Fibroblast of lung (primary cell): ENCODE measurements around the gene YTHDC2. TPM values are rescaled to one million over a fixed set of nuclear protein-coding genes. Genes with fewer than 3 reads are reported as not detected.

Experiments
- DNase-seq, 2 donors: peaks; one replicate each; pipeline versions ENCODE4 v3.0.0 to v3.0.0-alpha.2; 2010; ENCODE audit warnings: low read depth in 2 of 2
- H2AFZ ChIP-seq: 2 replicates; pipeline ENCODE4 v1.5.1; 2012; ENCODE audit warnings: low read length, control low read depth, inconsistent platforms
- H3K27ac ChIP-seq: 2 replicates; pipeline ENCODE4 v1.5.1; 2011; ENCODE audit warnings: low read length, control low read depth; ENCODE audit not compliant: insufficient read depth
- H3K27me3 ChIP-seq: 2 replicates; pipeline ENCODE4 v1.5.1; 2011; ENCODE audit warnings: mild to moderate bottlenecking, low read length; ENCODE audit not compliant: control insufficient read depth, insufficient read depth
- H3K36me3 ChIP-seq: 2 replicates; pipeline ENCODE4 v1.5.1; 2011; ENCODE audit warnings: low read length; ENCODE audit not compliant: control insufficient read depth, insufficient read depth
- H3K4me1 ChIP-seq: 2 replicates; pipeline ENCODE4 v1.5.1; 2011; ENCODE audit warnings: low read length; ENCODE audit not compliant: control insufficient read depth, insufficient read depth; ENCODE audit errors: extremely low read depth
- H3K4me2 ChIP-seq: 2 replicates; pipeline ENCODE4 v1.5.1; 2011; ENCODE audit warnings: low read length, control low read depth; ENCODE audit not compliant: insufficient read depth; ENCODE audit errors: extremely low read depth
- H3K4me3 ChIP-seq, 4 experiments: fragments of 200-600 bp in 1 of 4; sonication (generic) in 1 of 4; replicated peaks in 1 of 4; 2 replicates each; pipeline ENCODE4 v1.5.1; 2011 to 2016; ENCODE audit warnings: low read length in 4 of 4, low read depth in 3 of 4, mild to moderate bottlenecking in 3 of 4, control low read depth in 2 of 4, inconsistent platforms in 1 of 4, mixed read lengths in 1 of 4; ENCODE audit not compliant: insufficient read depth in 1 of 4; ENCODE audit errors: control extremely low read depth in 1 of 4
- H3K79me2 ChIP-seq: 2 replicates; pipeline ENCODE4 v1.5.1; 2012; ENCODE audit warnings: mild to moderate bottlenecking, low read length, inconsistent platforms; ENCODE audit not compliant: control insufficient read depth, insufficient read depth
- H3K9ac ChIP-seq: 2 replicates; pipeline ENCODE4 v1.5.1; 2011; ENCODE audit warnings: mild to moderate bottlenecking, low read length, control low read depth; ENCODE audit not compliant: insufficient read depth
- H3K9me3 ChIP-seq: 2 replicates; pipeline ENCODE4 v1.5.1; 2012; ENCODE audit warnings: low read depth, low read length; ENCODE audit not compliant: control insufficient read depth, insufficient read depth
- H4K20me1 ChIP-seq: 2 replicates; pipeline ENCODE4 v1.5.1; 2011; ENCODE audit warnings: low read length; ENCODE audit not compliant: control insufficient read depth, insufficient read depth; ENCODE audit errors: extremely low read depth
- EZH2 ChIP-seq: IDR thresholded peaks from 2 replicates; pipeline ENCODE4 v1.5.1; 2012; ENCODE audit warnings: low read length, control low read depth, mild to moderate bottlenecking; ENCODE audit errors: missing control alignments
- polyA plus RNA-seq, 2 donors: library from polyadenylated mRNA; depleted of rRNA in 1 of 2; stranded (reverse) in 1 of 2; unstranded in 1 of 2; fragments of >200 nt; gene quantifications; 2 replicates each; pipeline ENCODE4 v1.2.1, GENCODE V29; 2011 to 2012; ENCODE audit warnings: missing spikeins in 1 of 2
- total RNA-seq: library from RNA; depleted of rRNA; stranded (reverse); fragments of >200 nt; gene quantifications from 2 replicates; pipeline ENCODE4 v1.2.1, GENCODE V29; 2014
- TF ChIP-seq, protein P1 (sequence below), 2 donors: IDR thresholded peaks in 1 of 2; conservative IDR thresholded peaks in 1 of 2; 1 replicate in 1 of 2; 2 replicates in 1 of 2; pipeline ENCODE4 v1.5.1; 2011 to 2012; ENCODE audit warnings: low read length in 2 of 2, control low read depth in 1 of 2, inconsistent platforms in 1 of 2, low read depth in 1 of 2, mild to moderate bottlenecking in 1 of 2

YTHDC2 gene
- total and polyA plus RNA-seq, 2 donors (not counting 1 experiment from before 2014, with no cell fraction given): 8.3 to 32.7 TPM

DNA sequence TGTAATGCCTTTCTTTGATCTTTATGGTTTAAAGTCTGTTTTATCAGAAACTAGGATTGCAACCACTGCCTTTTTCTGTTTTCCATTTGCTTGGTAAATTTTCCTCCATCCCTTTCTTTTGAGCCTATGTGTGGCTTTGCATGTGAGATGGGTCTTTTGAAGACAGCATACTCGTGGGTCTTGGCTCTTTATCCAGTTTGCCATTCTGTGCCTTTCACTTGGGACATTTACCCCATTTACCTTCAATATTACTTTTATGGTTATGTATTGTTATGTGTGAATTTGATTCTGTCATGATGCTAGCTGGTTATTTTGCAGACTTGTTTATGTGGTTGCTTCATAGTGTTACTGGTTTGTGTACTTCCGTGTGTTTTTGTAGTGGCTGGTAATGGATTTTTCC lies 59.2 kb downstream of the YTHDC2 start:
- H2AFZ ChIP-seq: no peak overlapping the region
- no peaks in the 10 kb centered on the region for H3K9me3 ChIP-seq
- DNase-seq: peak in 1 of 2 donors; percentile 5
- H3K27me3 ChIP-seq: no peaks in the 10 kb centered on the region
- no peak overlapping the region for H3K27ac ChIP-seq
- no peaks in the 10 kb centered on the region for H3K79me2 ChIP-seq
- H4K20me1 ChIP-seq: no peaks in the 10 kb centered on the region
- H3K36me3 ChIP-seq: no peaks in the 10 kb centered on the region
- no peak overlapping the region for H3K4me3 ChIP-seq
- H3K9ac ChIP-seq: no peak overlapping the region
- no peak overlapping the region for H3K4me2 ChIP-seq
- H3K4me1 ChIP-seq: peaks cover 3% of the 10 kb centered on the region
- TF ChIP-seq EZH2: no peak
- TF ChIP-seq, protein P1, sequence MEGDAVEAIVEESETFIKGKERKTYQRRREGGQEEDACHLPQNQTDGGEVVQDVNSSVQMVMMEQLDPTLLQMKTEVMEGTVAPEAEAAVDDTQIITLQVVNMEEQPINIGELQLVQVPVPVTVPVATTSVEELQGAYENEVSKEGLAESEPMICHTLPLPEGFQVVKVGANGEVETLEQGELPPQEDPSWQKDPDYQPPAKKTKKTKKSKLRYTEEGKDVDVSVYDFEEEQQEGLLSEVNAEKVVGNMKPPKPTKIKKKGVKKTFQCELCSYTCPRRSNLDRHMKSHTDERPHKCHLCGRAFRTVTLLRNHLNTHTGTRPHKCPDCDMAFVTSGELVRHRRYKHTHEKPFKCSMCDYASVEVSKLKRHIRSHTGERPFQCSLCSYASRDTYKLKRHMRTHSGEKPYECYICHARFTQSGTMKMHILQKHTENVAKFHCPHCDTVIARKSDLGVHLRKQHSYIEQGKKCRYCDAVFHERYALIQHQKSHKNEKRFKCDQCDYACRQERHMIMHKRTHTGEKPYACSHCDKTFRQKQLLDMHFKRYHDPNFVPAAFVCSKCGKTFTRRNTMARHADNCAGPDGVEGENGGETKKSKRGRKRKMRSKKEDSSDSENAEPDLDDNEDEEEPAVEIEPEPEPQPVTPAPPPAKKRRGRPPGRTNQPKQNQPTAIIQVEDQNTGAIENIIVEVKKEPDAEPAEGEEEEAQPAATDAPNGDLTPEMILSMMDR (conservative IDR thresholded peaks at IDR 0.05 in 1 of 2, IDR thresholded peaks at IDR 0.05 in 1 of 2; ENCODE audit: low read depth in 1 of 2, low read length in 2 of 2): no peak

DNA sequence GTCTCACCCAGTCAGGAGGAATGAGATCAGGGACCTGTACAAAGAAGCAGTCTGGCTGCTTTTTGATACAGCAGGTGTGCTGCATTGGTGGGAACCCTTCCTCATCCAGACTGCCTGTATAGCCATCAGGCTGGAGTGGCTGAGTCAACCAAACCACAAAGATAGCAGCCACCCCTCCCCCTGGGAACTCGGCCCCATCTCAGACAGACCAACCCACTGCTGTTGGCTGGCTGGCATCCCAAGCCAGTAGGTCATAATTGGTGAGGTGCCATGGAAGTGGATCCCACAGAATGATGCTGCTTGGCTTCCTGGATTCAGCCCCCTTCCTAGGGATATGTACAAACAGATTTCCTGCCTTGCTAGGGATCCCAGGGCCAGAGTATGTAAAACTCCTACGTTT lies 60.9 kb downstream of the YTHDC2 start:
- Histone ChIP-seq H3K4me3 (no peak overlapping the region), H3K4me2 (no peak overlapping the region), H4K20me1 (no peaks in the 10 kb centered on the region), H3K36me3 (no peaks in the 10 kb centered on the region), H2AFZ (no peak overlapping the region), H3K9me3 (no peaks in the 10 kb centered on the region), H3K27me3 (no peaks in the 10 kb centered on the region), H3K27ac (peak overlapping the region; percentile 13), H3K4me1 (peaks cover 3% of the 10 kb centered on the region), H3K9ac (no peak overlapping the region), H3K79me2 (no peaks in the 10 kb centered on the region)
- DNase-seq: peak; percentile 86 to 98
- no peak for TF ChIP-seq EZH2
- TF ChIP-seq, protein P1 (conservative IDR thresholded peaks at IDR 0.05 in 1 of 2, IDR thresholded peaks at IDR 0.05 in 1 of 2; ENCODE audit: low read depth in 1 of 2, low read length in 2 of 2): no peak

DNA sequence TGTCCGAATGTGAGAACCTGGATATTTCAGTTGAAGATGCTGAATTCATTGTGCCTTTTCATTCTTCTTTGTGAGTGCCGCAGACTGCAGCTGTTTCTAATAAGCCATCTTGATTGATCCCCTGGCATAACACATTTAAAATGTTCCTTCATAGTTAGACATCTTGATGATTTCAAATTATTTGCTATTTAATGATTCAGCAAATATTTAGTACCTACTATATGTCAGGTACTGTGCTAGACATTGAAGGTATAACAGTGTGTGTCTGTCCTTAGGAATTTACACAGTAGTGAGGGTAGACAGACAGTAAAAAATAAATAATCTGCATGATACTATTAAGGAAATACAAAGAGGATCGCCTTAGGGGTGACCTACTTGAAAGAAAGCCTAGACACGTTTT lies 61.6 kb downstream of the YTHDC2 start:
- H3K9ac ChIP-seq: no peak overlapping the region
- H4K20me1 ChIP-seq: no peaks in the 10 kb centered on the region
- H3K27ac ChIP-seq: peak overlapping the region; percentile 13
- H3K4me2 ChIP-seq: no peak overlapping the region
- H3K36me3 ChIP-seq: no peaks in the 10 kb centered on the region
- TF ChIP-seq, protein P1 (conservative IDR thresholded peaks at IDR 0.05 in 1 of 2, IDR thresholded peaks at IDR 0.05 in 1 of 2; ENCODE audit: low read depth in 1 of 2, low read length in 2 of 2): no peak
- no peak for TF ChIP-seq EZH2
- no peak overlapping the region for H3K4me3 ChIP-seq
- H2AFZ ChIP-seq: no peak overlapping the region
- H3K9me3 ChIP-seq: no peaks in the 10 kb centered on the region
- no peak for DNase-seq
- H3K4me1 ChIP-seq: peaks cover 3% of the 10 kb centered on the region
- H3K27me3 ChIP-seq: no peaks in the 10 kb centered on the region
- H3K79me2 ChIP-seq: no peaks in the 10 kb centered on the region
